DMS 273 (cell line): Measurements from ENCODE around the gene FREM2.

Source experiments
- DNase-seq: peaks from one replicate; lab custom pipeline; 2025; ENCODE audit not compliant: unreplicated experiment; lab: John Stamatoyannopoulos, UW

Gene FREM2

GRCh38 chr13:38821770-38822551 lies 135.1 kb downstream of the FREM2 start:
- no peak for DNase-seq

- peak; percentile 0 for DNase-seq
These were observed 137.5 kb downstream of the FREM2 start for GRCh38 chr13:38824342-38824741.

GRCh38 chr13:38826182-38826813 lies 139.4 kb downstream of the FREM2 start:
- DNase-seq, result no peak

GRCh38 chr13:38830442-38831045 lies 143.7 kb downstream of the FREM2 start:
- no peak for DNase-seq

GRCh38 chr13:38844581-38844980 lies 157.7 kb downstream of the FREM2 start:
- no peak for DNase-seq

- no peak for DNase-seq
These were observed 161.5 kb downstream of the FREM2 start for GRCh38 chr13:38848360-38848759.

- DNase-seq, result no peak
These were observed 162.4 kb downstream of the FREM2 start for GRCh38 chr13:38849315-38849714.

- no peak for DNase-seq
These were observed 164.2 kb downstream of the FREM2 start for GRCh38 chr13:38850868-38851626.

- DNase-seq, result no peak
These were observed 167.3 kb downstream of the FREM2 start for GRCh38 chr13:38854226-38854625.

GRCh38 chr13:38856065-38856464 lies 169.2 kb downstream of the FREM2 start:
- DNase-seq, result no peak

- no peak for DNase-seq
These were observed 175.6 kb downstream of the FREM2 start for GRCh38 chr13:38862443-38862842.

GRCh38 chr13:38863536-38863935 lies 176.7 kb downstream of the FREM2 start:
- DNase-seq, result no peak

GRCh38 chr13:38866649-38867048 lies 179.8 kb downstream of the FREM2 start:
- DNase-seq, result peak; percentile 17

- DNase-seq, result no peak
These were observed 181.5 kb downstream of the FREM2 start for GRCh38 chr13:38868399-38868798.

- no peak for DNase-seq
These were observed 182.0 kb downstream of the FREM2 start for GRCh38 chr13:38868870-38869269.

GRCh38 chr13:38871275-38871674 lies 184.4 kb downstream of the FREM2 start:
- DNase-seq, result no peak

GRCh38 chr13:38872693-38873092 lies 185.8 kb downstream of the FREM2 start:
- DNase-seq, result peak; percentile 51

GRCh38 chr13:38875186-38875875 lies 188.5 kb downstream of the FREM2 start:
- no peak for DNase-seq

GRCh38 chr13:38879278-38879677 lies 192.4 kb downstream of the FREM2 start:
- DNase-seq, result no peak

GRCh38 chr13:38879786-38880185 lies 192.9 kb downstream of the FREM2 start:
- no peak for DNase-seq

GRCh38 chr13:38880397-38880796 lies 193.5 kb downstream of the FREM2 start:
- DNase-seq, result no peak
